Mesendoderm (in vitro differentiated cells): ENCODE results near the gene TLR2.
A peak's percentile ranks its signal among the peaks of the same experiment; 100 is the strongest.

Experiments
- DNase-seq: peaks from one replicate; pipeline ENCODE4 v3.0.0; 2013
- H2AK5ac ChIP-seq: 2 replicates; pipeline ENCODE4 v1.6.1; 2013; ENCODE audit warnings: low read length, inconsistent platforms
- H2BK120ac ChIP-seq: 2 replicates; pipeline ENCODE4 v1.6.1; 2013; ENCODE audit warnings: low read depth, mild to moderate bottlenecking, low read length, moderate library complexity, mixed read lengths
- H2BK15ac ChIP-seq: replicated peaks from 2 replicates; pipeline ENCODE4 v1.6.1; 2013; ENCODE audit warnings: low read depth, mild to moderate bottlenecking, moderate library complexity
- H2BK5ac ChIP-seq: 2 replicates; pipeline ENCODE4 v1.6.1; 2013; ENCODE audit warnings: low read length, inconsistent platforms
- H3K18ac ChIP-seq: 2 replicates; pipeline ENCODE4 v1.6.1; 2013; ENCODE audit warnings: mild to moderate bottlenecking, low read length, mixed read lengths
- H3K23ac ChIP-seq: one replicate; pipeline ENCODE4 v1.6.1; 2013; ENCODE audit warnings: low read length
- H3K27ac ChIP-seq: 2 replicates; pipeline ENCODE4 v1.5.1; 2013; ENCODE audit warnings: low read depth, mild to moderate bottlenecking, inconsistent platforms, low read length, moderate library complexity
- H3K27me3 ChIP-seq: 2 replicates; pipeline ENCODE4 v1.6.1; 2013; ENCODE audit warnings: low read length, control low read depth, mild to moderate bottlenecking, inconsistent platforms; ENCODE audit not compliant: insufficient read depth, poor library complexity
- H3K36me3 ChIP-seq: 2 replicates; pipeline ENCODE4 v1.6.1; 2013; ENCODE audit warnings: low read length, inconsistent platforms; ENCODE audit not compliant: control insufficient read depth, insufficient read depth
- H3K4ac ChIP-seq: one replicate; pipeline ENCODE4 v1.6.1; 2013; ENCODE audit warnings: low read depth, mild to moderate bottlenecking, low read length, moderate library complexity
- H3K4me1 ChIP-seq: 2 replicates; pipeline ENCODE4 v1.6.1; 2013; ENCODE audit warnings: low read depth, low read length, inconsistent platforms; ENCODE audit not compliant: control insufficient read depth
- H3K4me2 ChIP-seq: 2 replicates; pipeline ENCODE4 v1.6.1; 2013; ENCODE audit warnings: low read length
- H3K4me3 ChIP-seq: 2 replicates; pipeline ENCODE4 v1.5.1; 2013; ENCODE audit warnings: mild to moderate bottlenecking, low read length
- H3K56ac ChIP-seq: one replicate; pipeline ENCODE4 v1.6.1; 2013; ENCODE audit warnings: low read length
- H3K79me1 ChIP-seq: 2 replicates; pipeline ENCODE4 v1.6.1; 2013; ENCODE audit warnings: low read length, inconsistent platforms
- H3K79me2 ChIP-seq: 2 replicates; pipeline ENCODE4 v1.6.1; 2013; ENCODE audit warnings: mild to moderate bottlenecking, low read length; ENCODE audit not compliant: control insufficient read depth, insufficient read depth
- H3K9ac ChIP-seq: 2 replicates; pipeline ENCODE4 v1.6.1; 2013; ENCODE audit warnings: low read length, inconsistent platforms
- H4K5ac ChIP-seq: one replicate; pipeline ENCODE4 v1.6.1; 2013; ENCODE audit warnings: low read length
- H4K8ac ChIP-seq: one replicate; pipeline ENCODE4 v1.6.1; 2013; ENCODE audit warnings: low read depth, mild to moderate bottlenecking, control low read depth, low read length, moderate library complexity
- WGBS: extraction: QIAGEN DNeasy Blood & Tissue Kit; methylation state at CpG from one replicate; pipeline ENCODE4 v1.1.7; 2013; ENCODE audit warnings: low lambda C conversion rate, missing lambda C conversion rate; ENCODE audit not compliant: insufficient coverage; ENCODE audit errors: extremely low coverage; 5-methylcytosine and 5-hydroxymethylcytosine counted together

Gene TLR2

DNA sequence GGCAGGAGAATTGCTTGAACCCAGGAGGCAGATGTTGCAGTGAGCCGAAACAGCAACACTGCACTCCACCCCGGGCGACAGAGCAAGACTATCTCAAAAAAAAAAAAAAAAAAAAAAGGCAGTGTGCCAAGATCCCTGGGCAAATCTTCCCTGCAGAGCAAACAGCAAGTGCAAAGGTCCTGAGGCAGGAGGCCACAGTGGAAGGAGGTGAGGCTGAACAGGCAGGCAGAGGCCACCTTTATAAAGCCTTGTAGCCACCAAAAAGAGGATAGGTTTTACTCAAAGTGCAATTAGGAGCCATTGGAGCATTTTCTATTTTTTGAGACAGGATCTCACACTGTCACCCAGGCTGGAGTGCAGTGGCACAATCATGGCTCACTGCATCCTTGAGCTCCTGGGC lies 45.1 kb upstream of the TLR2 start:
- Histone ChIP-seq H3K79me1 (no peaks in the 10 kb centered on the region), H2BK5ac (no peak overlapping the region), H3K18ac (no peak overlapping the region), H3K4me1 (no peaks in the 10 kb centered on the region), H3K56ac (no peak overlapping the region), H3K4me2 (no peak overlapping the region), H2BK15ac (no peak overlapping the region), H3K27me3 (no peaks in the 10 kb centered on the region), H3K23ac (no peak overlapping the region), H3K36me3 (no peaks in the 10 kb centered on the region), H3K79me2 (no peaks in the 10 kb centered on the region), H3K4ac (no peak overlapping the region), H3K4me3 (no peak overlapping the region), H3K27ac (no peak overlapping the region), H2BK120ac (no peak overlapping the region), H3K9ac (no peak overlapping the region), H4K5ac (no peak overlapping the region), H4K8ac (no peak overlapping the region), H2AK5ac (no peak overlapping the region)
- DNase-seq = no peak
- WGBS = no CpG with 5 or more reads among the region's 3 CpGs

- Histone ChIP-seq H2AK5ac (no peak overlapping the region), H2BK15ac (no peak overlapping the region), H3K9ac (no peak overlapping the region), H3K4me1 (no peaks in the 10 kb centered on the region), H3K18ac (no peak overlapping the region), H3K23ac (no peak overlapping the region), H3K27me3 (no peaks in the 10 kb centered on the region), H2BK120ac (no peak overlapping the region), H3K27ac (no peak overlapping the region), H3K4me3 (no peak overlapping the region), H4K8ac (no peak overlapping the region), H3K56ac (no peak overlapping the region), H3K79me2 (no peaks in the 10 kb centered on the region), H3K36me3 (no peaks in the 10 kb centered on the region), H3K4me2 (no peak overlapping the region), H3K79me1 (no peaks in the 10 kb centered on the region), H4K5ac (no peak overlapping the region), H2BK5ac (no peak overlapping the region), H3K4ac (no peak overlapping the region)
- DNase-seq = no peak
- WGBS = no CpG with 5 or more reads among the region's 23 CpGs
Measured at GRCh38 chr4:153639833-153640802, 44.0 kb upstream of the TLR2 start.

DNA sequence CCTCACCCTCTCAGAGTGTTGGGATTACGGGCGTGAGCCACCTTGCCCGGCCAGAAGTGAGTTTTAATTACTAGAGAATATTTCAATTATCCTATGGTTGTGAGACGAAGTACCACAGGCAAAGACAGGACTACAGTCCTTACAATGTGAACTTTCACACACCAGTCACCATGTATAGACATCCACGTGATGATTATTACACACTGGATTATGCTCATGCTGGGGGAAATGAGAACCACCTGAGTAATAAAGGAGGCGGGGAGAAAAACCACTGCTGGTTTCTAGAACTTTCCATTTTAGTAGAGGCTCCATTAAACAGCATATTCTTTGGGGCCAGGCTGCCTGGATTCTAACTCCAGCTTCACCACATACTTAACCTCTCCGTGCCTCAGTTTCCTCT lies 42.5 kb upstream of the TLR2 start:
- no peak overlapping the region for H2BK15ac ChIP-seq
- no peak overlapping the region for H3K9ac ChIP-seq
- H3K56ac ChIP-seq = no peak overlapping the region
- no peaks in the 10 kb centered on the region for H3K27me3 ChIP-seq
- H2BK120ac ChIP-seq = no peak overlapping the region
- H4K5ac ChIP-seq = no peak overlapping the region
- WGBS = no CpG with 5 or more reads among the region's 7 CpGs
- H3K79me2 ChIP-seq = no peaks in the 10 kb centered on the region
- H2BK5ac ChIP-seq = no peak overlapping the region
- H3K4me1 ChIP-seq = no peaks in the 10 kb centered on the region
- H3K4me2 ChIP-seq = no peak overlapping the region
- H3K36me3 ChIP-seq = no peaks in the 10 kb centered on the region
- no peak for DNase-seq
- no peak overlapping the region for H3K4me3 ChIP-seq
- no peak overlapping the region for H2AK5ac ChIP-seq
- no peak overlapping the region for H3K27ac ChIP-seq
- H4K8ac ChIP-seq = no peak overlapping the region
- H3K79me1 ChIP-seq = no peaks in the 10 kb centered on the region
- H3K18ac ChIP-seq = no peak overlapping the region
- H3K4ac ChIP-seq = no peak overlapping the region
- H3K23ac ChIP-seq = no peak overlapping the region

GRCh38 chr4:153643406-153644383 lies 40.4 kb upstream of the TLR2 start:
- Histone ChIP-seq H3K18ac (no peak overlapping the region), H3K27me3 (no peaks in the 10 kb centered on the region), H3K79me1 (no peaks in the 10 kb centered on the region), H3K79me2 (no peaks in the 10 kb centered on the region), H2BK120ac (no peak overlapping the region), H3K4ac (no peak overlapping the region), H2BK15ac (no peak overlapping the region), H3K9ac (no peak overlapping the region), H3K56ac (no peak overlapping the region), H3K4me3 (no peak overlapping the region), H2AK5ac (no peak overlapping the region), H3K23ac (no peak overlapping the region), H3K36me3 (no peaks in the 10 kb centered on the region), H3K4me2 (no peak overlapping the region), H2BK5ac (no peak overlapping the region), H4K8ac (no peak overlapping the region), H3K4me1 (no peaks in the 10 kb centered on the region), H3K27ac (no peak overlapping the region), H4K5ac (no peak overlapping the region)
- DNase-seq = peak; percentile 54
- WGBS = no CpG with 5 or more reads among the region's 9 CpGs

DNA sequence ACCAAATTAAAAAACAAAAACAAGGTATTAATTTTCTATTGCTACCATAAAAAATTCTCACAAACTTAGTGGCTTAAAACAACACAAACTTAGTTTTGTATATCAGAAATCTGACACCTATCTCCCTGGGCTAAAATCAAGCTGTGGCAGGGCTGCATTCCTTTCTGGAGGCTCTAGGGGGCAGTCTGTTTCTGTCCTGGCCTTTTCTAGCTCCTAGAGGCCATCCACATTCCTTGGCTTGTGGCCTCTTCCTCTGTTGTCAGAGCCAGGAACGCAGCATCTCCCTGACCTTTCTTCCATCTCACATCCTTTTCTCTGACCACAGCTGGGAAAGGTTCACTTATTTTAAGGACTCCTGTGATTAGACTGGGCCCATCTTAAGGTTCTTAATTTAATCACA lies 38.9 kb upstream of the TLR2 start:
- H3K9ac ChIP-seq = no peak overlapping the region
- H3K4me2 ChIP-seq = no peak overlapping the region

More for the DNA sequence above, 38.9 kb upstream of the TLR2 start:
- Histone ChIP-seq H2BK15ac (no peak overlapping the region), H2BK120ac (no peak overlapping the region), H3K79me1 (no peaks in the 10 kb centered on the region), H4K5ac (no peak overlapping the region), H4K8ac (no peak overlapping the region), H2BK5ac (no peak overlapping the region), H3K79me2 (no peaks in the 10 kb centered on the region), H3K4me1 (no peaks in the 10 kb centered on the region), H3K18ac (no peak overlapping the region), H2AK5ac (no peak overlapping the region), H3K23ac (no peak overlapping the region), H3K56ac (no peak overlapping the region), H3K4ac (no peak overlapping the region), H3K27me3 (no peaks in the 10 kb centered on the region), H3K4me3 (no peak overlapping the region), H3K27ac (no peak overlapping the region), H3K36me3 (no peaks in the 10 kb centered on the region)
- no CpG with 5 or more reads among the region's 1 CpG for WGBS
- peak; percentile 40 for DNase-seq
